ENCODE measurements around the gene DIS3.
"Not testable (repeated sequence)": the region's sequence is repeated elsewhere in the genome, so short reads cannot be mapped to it uniquely, and the experiment has no call there.

Gene DIS3

GRCh38 chr13:72737033-72737432 is 44.7 kb downstream of the DIS3 start:
- DNase-seq = no peak

- DNase-seq = no peak
Observed at GRCh38 chr13:72728290-72728605, 53.5 kb downstream of the DIS3 start.

- DNase-seq = peak; percentile 84 to 91
Observed at GRCh38 chr13:72727417-72728289, 54.0 kb downstream of the DIS3 start, which contains the start of the genes BORA and MZT1. BORA (plus strand) TSS chr13:72727923; CDS start chr13:72728941, 1,018 bp downstream. MZT1 (minus strand) TSS chr13:72727629; CDS start chr13:72727602, 27 bp downstream.

- no peak for DNase-seq
Observed at GRCh38 chr13:72726726-72727416, 54.8 kb downstream of the DIS3 start.

- not testable (repeated sequence) for DNase-seq
Observed at GRCh38 chr13:72726185-72726584, 55.5 kb downstream of the DIS3 start.

- DNase-seq = no peak
Observed at GRCh38 chr13:72716776-72717175, 64.9 kb downstream of the DIS3 start.

All from bone marrow (tissue), 2 donors.